SK-N-SH (cell line): ENCODE measurements around the gene TLE1. TPM values are rescaled to one million over a fixed set of nuclear protein-coding genes. Genes with fewer than 3 reads are reported as not detected.

ENCODE experiments used
- CTCF ChIA-PET: fragments of 300-600, 350-600 bp; formaldehyde crosslinking; extraction: SDS; loops from one replicate; lab custom pipeline; 2021; lab: Yijun Ruan, JAX
- POLR2A ChIA-PET: fragments of 350-600 bp; sonication (Branson Sonifier 250); formaldehyde crosslinking; extraction: SDS; loops from one replicate; lab custom pipeline; 2020; ENCODE audit warnings: antibody characterized with exemption, inconsistent platforms; lab: Yijun Ruan, JAX
- DNase-seq: peaks from one replicate; pipeline ENCODE4 v3.0.0; 2012
- H2AFZ ChIP-seq: fragments of 200-600 bp; sonication (generic); 2 replicates; pipeline ENCODE4 v1.8.1; 2016; ENCODE audit warnings: antibody characterized with exemption, mild to moderate bottlenecking, low read depth
- H3F3A ChIP-seq: fragments of 200-600 bp; sonication (generic); replicated peaks from 2 replicates; pipeline ENCODE3; 2016; ENCODE audit warnings: antibody characterized with exemption, mild to moderate bottlenecking; ENCODE audit not compliant: insufficient read depth
- H3K27ac ChIP-seq, 2 experiments: fragments of 200-500 bp in 1 of 2; fragments of 200-600 bp in 1 of 2; sonication (Bioruptor generic) in 1 of 2; sonication (generic), shearing (Covaris generic) in 1 of 2; 2 replicates each; pipeline versions ENCODE4 v1.5.1 to v1.6.1; 2014 to 2016; ENCODE audit warnings: low read depth in 2 of 2, inconsistent platforms in 1 of 2, low read length in 1 of 2, mild to moderate bottlenecking in 1 of 2, mixed read lengths in 1 of 2
- H3K27me3 ChIP-seq: fragments of 200-600 bp; sonication (generic), shearing (Covaris generic); 2 replicates; pipeline ENCODE4 v1.6.1; 2016; ENCODE audit warnings: mixed run types; ENCODE audit not compliant: insufficient read depth
- H3K36me3 ChIP-seq, 2 experiments: fragments of 200-500 bp in 1 of 2; fragments of 200-600 bp in 1 of 2; sonication (Bioruptor generic) in 1 of 2; sonication (generic) in 1 of 2; replicated peaks in 1 of 2; 2 replicates each; pipeline versions ENCODE3 to v1.5.1; 2014 to 2016; ENCODE audit warnings: low read length in 1 of 2, mild to moderate bottlenecking in 1 of 2; ENCODE audit not compliant: insufficient read depth in 2 of 2, control insufficient read depth in 1 of 2
- H3K4me1 ChIP-seq, 2 experiments: fragments of 200-500 bp in 1 of 2; fragments of 200-600 bp in 1 of 2; sonication (Bioruptor generic) in 1 of 2; sonication (generic), shearing (Covaris generic) in 1 of 2; 2 replicates each; pipeline versions ENCODE4 v1.5.1 to v1.6.1; 2014 to 2016; ENCODE audit warnings: low read depth in 1 of 2, low read length in 1 of 2, mixed run types in 1 of 2; ENCODE audit not compliant: insufficient read depth in 2 of 2, control insufficient read depth in 1 of 2
- H3K4me2 ChIP-seq: fragments of 200-600 bp; sonication (generic), shearing (Covaris generic); 2 replicates; pipeline ENCODE4 v1.6.1; 2017; ENCODE audit warnings: mixed run types
- H3K4me3 ChIP-seq, 2 experiments: fragments of 200-500 bp in 1 of 2; fragments of 200-600 bp in 1 of 2; sonication (Bioruptor generic) in 1 of 2; sonication (generic), shearing (Covaris generic) in 1 of 2; 2 replicates each; pipeline versions ENCODE4 v1.5.1 to v1.8.1; 2014 to 2016; ENCODE audit warnings: low read depth in 2 of 2, inconsistent platforms in 1 of 2, low read length in 1 of 2, mild to moderate bottlenecking in 1 of 2, mixed read lengths in 1 of 2, moderate library complexity in 1 of 2
- H3K79me2 ChIP-seq: fragments of 200-600 bp; sonication (generic); 2 replicates; pipeline ENCODE4 v1.8.1; 2017; ENCODE audit warnings: mild to moderate bottlenecking; ENCODE audit not compliant: insufficient read depth
- H3K9ac ChIP-seq: fragments of 200-600 bp; sonication (generic); 2 replicates; pipeline ENCODE4 v1.6.1; 2017; ENCODE audit warnings: mixed run types
- H3K9me2 ChIP-seq: fragments of 200-600 bp; sonication (generic); 2 replicates; pipeline ENCODE4 v1.6.1; 2017; ENCODE audit warnings: mixed run types
- H3K9me3 ChIP-seq: fragments of 200-600 bp; sonication (generic); 2 replicates; pipeline ENCODE4 v1.6.1; 2017; ENCODE audit warnings: mixed run types, mild to moderate bottlenecking, moderate library complexity
- H4K20me1 ChIP-seq: fragments of 200-600 bp; sonication (generic); 2 replicates; pipeline ENCODE4 v1.6.1; 2017; ENCODE audit warnings: mild to moderate bottlenecking, mixed run types; ENCODE audit not compliant: insufficient read depth
- CHD2 ChIP-seq: fragments of 150-350 bp; IDR thresholded peaks from 2 replicates; pipeline ENCODE4 v1.6.1; 2018; ENCODE audit warnings: low read length; ENCODE audit not compliant: partially characterized antibody
- ELF1 ChIP-seq: IDR thresholded peaks from 2 replicates; pipeline ENCODE4 v1.4.0; 2012
- GATA2 ChIP-seq: sonication (generic); formaldehyde crosslinking; IDR thresholded peaks from 2 replicates; pipeline ENCODE4 v1.5.0; 2020; ENCODE audit warnings: mild to moderate bottlenecking, missing genetic modification reagents
- NFIC ChIP-seq: IDR thresholded peaks from 2 replicates; pipeline ENCODE4 v1.4.0; 2012; ENCODE audit warnings: borderline replicate concordance
- NRF1 ChIP-seq: IDR thresholded peaks from 2 replicates; pipeline ENCODE4 v1.6.1; 2012; ENCODE audit warnings: low read depth, mild to moderate bottlenecking, low read length
- POLR2AphosphoS5 ChIP-seq: IDR thresholded peaks from 2 replicates; pipeline ENCODE4 v1.6.1; 2012; ENCODE audit warnings: low read depth, low read length
- RAD21 ChIP-seq: IDR thresholded peaks from 2 replicates; pipeline ENCODE4 v1.6.1; 2012; ENCODE audit warnings: mild to moderate bottlenecking, low read length
- RXRA ChIP-seq: IDR thresholded peaks from 2 replicates; pipeline ENCODE4 v1.4.0; 2012; ENCODE audit warnings: low read depth, mild to moderate bottlenecking, borderline replicate concordance
- WGBS: methylation state at CpG from one replicate; pipeline ENCODE4 v1.1.6; 2017; ENCODE audit warnings: low lambda C conversion rate; 5-methylcytosine and 5-hydroxymethylcytosine counted together
- polyA plus RNA-seq, 3 experiments: library from polyadenylated mRNA; depleted of rRNA; stranded (reverse); fragments of >200 nt; gene quantifications; 2 replicates each; pipeline ENCODE4 v1.2.3, GENCODE V29; 2012
- TF ChIP-seq, protein P1 (sequence below): fragments of 200-600 bp; sonication (generic); IDR thresholded peaks from 2 replicates; pipeline ENCODE4 v1.6.1; 2017; ENCODE audit warnings: antibody characterized with exemption, mild to moderate bottlenecking, moderate library complexity
- TF ChIP-seq, protein P2 (sequence below): IDR thresholded peaks from 2 replicates; pipeline ENCODE4; 2012

Gene TLE1
- polyA plus RNA-seq, 1 of the 3 experiments (the other 2 are of a cell fraction) = 33.0 TPM

DNA sequence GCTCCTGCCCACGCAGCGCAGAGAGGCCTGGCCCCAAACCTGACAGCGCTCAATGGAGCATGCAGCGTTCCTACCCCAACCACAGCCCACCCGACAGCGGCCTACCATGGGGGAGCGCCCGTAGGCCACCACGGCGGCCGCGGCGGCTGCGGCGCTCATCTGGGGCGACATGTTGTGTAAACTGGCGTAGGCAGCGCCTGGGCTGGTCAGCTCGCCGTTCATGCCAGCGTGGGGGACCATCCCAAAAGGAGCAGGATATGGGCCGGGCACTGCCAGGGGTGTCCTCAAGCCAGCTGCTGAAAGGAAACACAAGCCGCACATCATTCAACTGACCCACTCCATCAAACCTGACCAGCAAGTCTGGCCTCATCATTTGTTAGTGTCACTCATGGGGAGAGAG is 77.7 kb downstream of the TLE1 start:
- no peaks in the 10 kb centered on the region for H3K79me2 ChIP-seq
- H3K9me3 ChIP-seq = no peaks in the 10 kb centered on the region
- H4K20me1 ChIP-seq = no peaks in the 10 kb centered on the region
- no peaks in the 10 kb centered on the region for H3K27me3 ChIP-seq
- no peak overlapping the region for H3K4me3 ChIP-seq
- peaks cover 4% of the 10 kb centered on the region for H3F3A ChIP-seq
- H3K27ac ChIP-seq = no peak overlapping the region
- peaks cover 12 to 21% of the 10 kb centered on the region in 2 experiments for H3K36me3 ChIP-seq
- H3K4me2 ChIP-seq = no peak overlapping the region
- H2AFZ ChIP-seq = no peak overlapping the region
- ChIA-PET CTCF (no interaction called here), POLR2A (no interaction called here)
- H3K4me1 ChIP-seq = peaks cover 8 to 11% of the 10 kb centered on the region in 2 experiments; a peak in 2 of 4 replicates
- TF ChIP-seq NFIC (no peak), RXRA (no peak), NRF1 (no peak), GATA2 (CRISPR knock-in tag) (no peak)
- TF ChIP-seq, protein P1, sequence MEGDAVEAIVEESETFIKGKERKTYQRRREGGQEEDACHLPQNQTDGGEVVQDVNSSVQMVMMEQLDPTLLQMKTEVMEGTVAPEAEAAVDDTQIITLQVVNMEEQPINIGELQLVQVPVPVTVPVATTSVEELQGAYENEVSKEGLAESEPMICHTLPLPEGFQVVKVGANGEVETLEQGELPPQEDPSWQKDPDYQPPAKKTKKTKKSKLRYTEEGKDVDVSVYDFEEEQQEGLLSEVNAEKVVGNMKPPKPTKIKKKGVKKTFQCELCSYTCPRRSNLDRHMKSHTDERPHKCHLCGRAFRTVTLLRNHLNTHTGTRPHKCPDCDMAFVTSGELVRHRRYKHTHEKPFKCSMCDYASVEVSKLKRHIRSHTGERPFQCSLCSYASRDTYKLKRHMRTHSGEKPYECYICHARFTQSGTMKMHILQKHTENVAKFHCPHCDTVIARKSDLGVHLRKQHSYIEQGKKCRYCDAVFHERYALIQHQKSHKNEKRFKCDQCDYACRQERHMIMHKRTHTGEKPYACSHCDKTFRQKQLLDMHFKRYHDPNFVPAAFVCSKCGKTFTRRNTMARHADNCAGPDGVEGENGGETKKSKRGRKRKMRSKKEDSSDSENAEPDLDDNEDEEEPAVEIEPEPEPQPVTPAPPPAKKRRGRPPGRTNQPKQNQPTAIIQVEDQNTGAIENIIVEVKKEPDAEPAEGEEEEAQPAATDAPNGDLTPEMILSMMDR = no peak
- 92% methylated on average over 2 of the region's 23 CpGs for WGBS
- H3K9ac ChIP-seq = no peak overlapping the region
- DNase-seq = no peak
- H3K9me2 ChIP-seq = no peaks in the 10 kb centered on the region

DNA sequence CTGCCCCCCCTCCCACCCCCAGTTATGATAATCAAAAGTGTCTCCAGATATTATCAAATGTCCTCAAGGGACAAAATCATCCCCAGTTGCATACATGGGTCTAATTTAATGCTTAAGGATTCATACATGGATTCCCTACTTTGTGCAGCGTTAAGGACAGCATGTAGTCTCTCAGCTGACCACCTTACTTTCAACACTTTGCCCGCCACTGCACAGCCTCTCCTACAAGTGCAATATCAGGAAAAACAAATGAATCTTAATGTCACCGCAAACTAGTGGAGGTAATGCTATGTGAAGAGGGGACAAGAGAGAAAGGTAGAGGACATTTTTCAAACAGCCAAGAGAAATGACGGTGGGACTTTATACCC is 78.6 kb downstream of the TLE1 start:
- peaks cover 12 to 21% of the 10 kb centered on the region in 2 experiments for H3K36me3 ChIP-seq
- H3K79me2 ChIP-seq = no peaks in the 10 kb centered on the region
- no peaks in the 10 kb centered on the region for H3K9me2 ChIP-seq
- H2AFZ ChIP-seq = no peak overlapping the region
- 93% methylated on average over 4 of the region's 4 CpGs for WGBS
- H3K4me1 ChIP-seq = peaks cover 8 to 11% of the 10 kb centered on the region in 2 experiments; a peak in 2 of 4 replicates
- H3K27me3 ChIP-seq = no peaks in the 10 kb centered on the region
- H3K27ac ChIP-seq = no peak overlapping the region
- no peak overlapping the region for H3K9ac ChIP-seq
- POLR2A ChIA-PET = no interaction called here
- H3K4me2 ChIP-seq = no peak overlapping the region
- H3F3A ChIP-seq = peaks cover 4% of the 10 kb centered on the region
- no peak overlapping the region for H3K4me3 ChIP-seq
- no peaks in the 10 kb centered on the region for H3K9me3 ChIP-seq
- DNase-seq = no peak
- CTCF ChIA-PET = interaction anchor here (0.6 kb wide), 1 partner anchor 9 kb away, joined by 3 read pairs; no protein-coding TSS in a partner anchor
- TF ChIP-seq RAD21 (no peak), ELF1 (no peak), CHD2 (no peak), POLR2AphosphoS5 (no peak)
- TF ChIP-seq, protein P2, sequence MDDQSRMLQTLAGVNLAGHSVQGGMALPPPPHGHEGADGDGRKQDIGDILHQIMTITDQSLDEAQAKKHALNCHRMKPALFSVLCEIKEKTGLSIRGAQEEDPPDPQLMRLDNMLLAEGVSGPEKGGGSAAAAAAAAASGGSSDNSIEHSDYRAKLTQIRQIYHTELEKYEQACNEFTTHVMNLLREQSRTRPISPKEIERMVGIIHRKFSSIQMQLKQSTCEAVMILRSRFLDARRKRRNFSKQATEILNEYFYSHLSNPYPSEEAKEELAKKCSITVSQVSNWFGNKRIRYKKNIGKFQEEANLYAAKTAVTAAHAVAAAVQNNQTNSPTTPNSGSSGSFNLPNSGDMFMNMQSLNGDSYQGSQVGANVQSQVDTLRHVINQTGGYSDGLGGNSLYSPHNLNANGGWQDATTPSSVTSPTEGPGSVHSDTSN = no peak
- H4K20me1 ChIP-seq = no peaks in the 10 kb centered on the region
